ENCODE results near the gene SYT4.
"Not testable (repeated sequence)": the region's sequence is repeated elsewhere in the genome, so short reads cannot be mapped to it uniquely, and the experiment has no call there.

SYT4 gene

GRCh38 chr18:43277164-43277600 is at the start of gene SYT4:
Gene SYT4 (minus strand): TSS chr18:43277490. CDS start chr18:43277281, 209 bp downstream.
- DNase-seq, result peak; percentile 49

- no peak for DNase-seq
These were observed 44.8 kb upstream of the SYT4 start for GRCh38 chr18:43322132-43322531.

GRCh38 chr18:43314941-43315340 is 37.7 kb upstream of the SYT4 start:
- DNase-seq, result peak; percentile 72

GRCh38 chr18:43312891-43313290 is 35.6 kb upstream of the SYT4 start:
- peak; percentile 28 for DNase-seq

- no peak for DNase-seq
These were observed 32.9 kb upstream of the SYT4 start for GRCh38 chr18:43310239-43310638.

GRCh38 chr18:43303376-43303775 is 26.1 kb upstream of the SYT4 start:
- DNase-seq, result no peak

- DNase-seq, result not testable (repeated sequence)
These were observed 8.9 kb upstream of the SYT4 start for GRCh38 chr18:43286187-43286586.

GRCh38 chr18:43283299-43283698 is 6.0 kb upstream of the SYT4 start:
- DNase-seq, result no peak

- peak; percentile 43 for DNase-seq
These were observed 1.9 kb upstream of the SYT4 start for GRCh38 chr18:43279015-43279744.

- DNase-seq, result no peak
These were observed 1.1 kb upstream of the SYT4 start for GRCh38 chr18:43278355-43278754.

GRCh38 chr18:43276491-43276890 is 799 bp downstream of the SYT4 start:
- DNase-seq, result no peak

GRCh38 chr18:43275546-43275945 is 1.7 kb downstream of the SYT4 start:
- DNase-seq, result no peak

GRCh38 chr18:43274526-43274925 is 2.8 kb downstream of the SYT4 start:
- DNase-seq, result no peak

GRCh38 chr18:43271593-43272432 is 5.5 kb downstream of the SYT4 start:
- peak; percentile 3 for DNase-seq

- no peak for DNase-seq
These were observed 9.5 kb downstream of the SYT4 start for GRCh38 chr18:43267818-43268217.

- DNase-seq, result no peak
These were observed 11.8 kb downstream of the SYT4 start for GRCh38 chr18:43265465-43265864.

GRCh38 chr18:43248610-43249249 is 28.6 kb downstream of the SYT4 start:
- no peak for DNase-seq

- no peak for DNase-seq
These were observed 29.3 kb downstream of the SYT4 start for GRCh38 chr18:43247944-43248343.

GRCh38 chr18:43238429-43238828 is 38.9 kb downstream of the SYT4 start:
- DNase-seq, result no peak

- peak; percentile 40 for DNase-seq
These were observed 40.4 kb downstream of the SYT4 start for GRCh38 chr18:43236921-43237320.

GRCh38 chr18:43234889-43235288 is 42.4 kb downstream of the SYT4 start:
- DNase-seq, result no peak

- DNase-seq, result no peak
These were observed 54.8 kb downstream of the SYT4 start for GRCh38 chr18:43222501-43222900.

- no peak for DNase-seq
These were observed 56.6 kb downstream of the SYT4 start for GRCh38 chr18:43220691-43221090.

All from NCI-H226 (cell line).